Activated T-cell treated with anti-CD3 and anti-CD28 coated beads, Interleukin-2, amount 50 U/mL, for 72 hours (primary cell): ENCODE results near the gene UBN2. TPM values are rescaled to one million over a fixed set of nuclear protein-coding genes. Genes with fewer than 3 reads are reported as not detected.
"Not testable (repeated sequence)": the region's sequence is repeated elsewhere in the genome, so short reads cannot be mapped to it uniquely, and the experiment has no call there.

ENCODE experiments used
- ATAC-seq, 2 donors: fragments of 150-1000 bp; cut with Tn5 transposase; replicated peaks in 1 of 2; 2 replicates each; pipeline ENCODE4 v1.10.0; 2021; ENCODE audit warnings: moderate library complexity in 2 of 2, mild to moderate bottlenecking in 1 of 2
- DNase-seq, 2 donors: peaks; one replicate each; pipeline ENCODE4 v3.0.0; 2021 to 2022; ENCODE audit warnings: mixed read lengths in 1 of 2
- H3K27ac Mint-ChIP-seq: one replicate; pipeline ENCODE4 v1.8.0; 2022; ENCODE audit warnings: mild to moderate bottlenecking, moderate library complexity, mixed read lengths
- H3K27me3 Mint-ChIP-seq: one replicate; pipeline ENCODE4 v1.8.0; 2022; ENCODE audit warnings: low read depth, mixed read lengths
- H3K36me3 Mint-ChIP-seq, 2 donors: one replicate each; pipeline ENCODE4 v1.8.0; 2022; ENCODE audit warnings: mixed read lengths in 2 of 2, mild to moderate bottlenecking in 1 of 2; ENCODE audit not compliant: insufficient read depth in 2 of 2
- H3K4me1 Mint-ChIP-seq: one replicate; pipeline ENCODE4 v1.8.0; 2022; ENCODE audit warnings: low read depth, mixed read lengths
- H3K4me3 Mint-ChIP-seq, 2 donors: one replicate each; pipeline ENCODE4 v1.8.0; 2022; ENCODE audit warnings: mild to moderate bottlenecking in 2 of 2, mixed read lengths in 2 of 2, moderate library complexity in 2 of 2
- H3K9me3 Mint-ChIP-seq, 2 donors: one replicate each; pipeline ENCODE4 v1.8.0; 2022; ENCODE audit warnings: mixed read lengths in 2 of 2
- total RNA-seq, 2 donors: library from RNA; stranded (reverse); gene quantifications; one replicate each; pipeline ENCODE4 v1.2.3, GENCODE V29; 2022

Gene UBN2
- total RNA-seq, 2 donors from 2014 or later: 15.0 to 18.8 TPM

DNA sequence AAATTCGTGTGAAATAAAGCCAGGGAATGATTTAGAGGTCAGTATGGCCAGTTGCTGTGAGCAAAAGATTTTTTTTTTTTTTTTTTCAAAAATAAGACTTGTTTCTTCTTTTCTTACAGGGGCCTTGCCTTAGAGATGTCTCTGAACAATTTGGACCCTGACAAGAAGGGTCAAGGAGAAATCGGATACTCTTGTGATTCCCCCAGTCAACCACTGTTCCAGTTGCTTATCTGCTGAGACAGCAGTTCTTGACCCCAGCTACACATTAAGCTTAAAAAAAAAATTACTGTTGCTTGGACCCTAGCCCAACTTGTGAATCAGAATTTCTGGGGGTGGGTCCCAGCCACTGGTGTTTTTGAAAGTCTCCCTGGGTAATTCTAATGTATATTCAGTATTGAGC lies 98.1 kb downstream of the UBN2 start:
- Mint-ChIP-seq H3K9me3 (peaks cover 0 to 4% of the 10 kb centered on the region in 2 donors), H3K27me3 (no peaks in the 10 kb centered on the region), H3K27ac (no peak overlapping the region), H3K4me3 (no peak overlapping the region), H3K4me1 (peaks cover 16% of the 10 kb centered on the region), H3K36me3 (no peaks in the 10 kb centered on the region)
- DNase-seq (no peak), ATAC-seq (no peak)

- DNase-seq: no peak
- peaks cover 16% of the 10 kb centered on the region for H3K4me1 Mint-ChIP-seq
- peaks cover 0 to 4% of the 10 kb centered on the region in 2 donors for H3K9me3 Mint-ChIP-seq
These were observed 99.4 kb downstream of the UBN2 start for GRCh38 chr7:139330333-139331030.

DNA sequence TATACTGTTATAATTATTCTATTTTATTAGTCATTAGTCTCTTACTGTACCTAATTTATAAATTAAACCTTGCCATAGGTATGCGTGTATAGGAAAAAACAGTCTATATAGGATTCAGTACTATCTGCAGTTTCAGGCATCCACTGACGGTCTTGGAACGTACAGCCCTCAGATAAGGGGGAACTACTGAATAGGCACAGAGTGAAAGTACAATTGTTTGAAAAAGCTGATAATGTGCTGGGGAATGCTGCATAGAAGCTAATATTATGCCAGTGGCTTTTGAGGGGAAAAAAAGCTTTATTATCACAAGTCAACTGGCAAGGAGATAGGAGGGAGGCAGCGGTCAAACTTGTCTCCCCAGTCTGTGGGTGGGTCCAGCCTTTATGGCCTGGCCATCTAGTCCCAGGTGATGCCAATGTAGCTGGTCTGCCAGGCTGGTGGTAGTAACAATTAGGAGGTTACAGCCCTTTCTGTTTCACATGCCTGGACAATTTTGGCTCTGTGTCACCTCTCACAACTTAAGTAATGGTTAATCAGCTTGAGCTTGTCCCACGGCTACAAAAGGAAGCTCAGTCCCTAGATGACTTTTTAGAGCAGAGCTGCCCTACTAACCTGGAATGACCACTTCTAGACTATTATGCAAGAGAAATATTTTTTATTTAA lies 101.8 kb downstream of the UBN2 start:
- Mint-ChIP-seq H3K36me3 (no peaks in the 10 kb centered on the region), H3K4me3 (no peak overlapping the region), H3K27ac (no peak overlapping the region), H3K27me3 (no peaks in the 10 kb centered on the region), H3K4me1 (peaks cover 16% of the 10 kb centered on the region), H3K9me3 (peaks cover 0 to 4% of the 10 kb centered on the region in 2 donors)
- ATAC-seq (no peak), DNase-seq (no peak)

More at GRCh38 chr7:139330333-139331030, 99.4 kb downstream of the UBN2 start:
- peak; percentile 88 to 94 for ATAC-seq
- H3K36me3 Mint-ChIP-seq: no peaks in the 10 kb centered on the region
- H3K27ac Mint-ChIP-seq: peak overlapping the region; percentile 62
- peak overlapping the region in 1 of 2 donors; percentile 1 for H3K4me3 Mint-ChIP-seq
- no peaks in the 10 kb centered on the region for H3K27me3 Mint-ChIP-seq

- H3K9me3 Mint-ChIP-seq, H3K36me3 Mint-ChIP-seq, H3K27ac Mint-ChIP-seq, H3K4me3 Mint-ChIP-seq, H3K27me3 Mint-ChIP-seq, DNase-seq, ATAC-seq: not testable (repeated sequence)
- H3K4me1 Mint-ChIP-seq: peaks cover 16% of the 10 kb centered on the region
These were observed 102.4 kb downstream of the UBN2 start for GRCh38 chr7:139333443-139333842.

- Mint-ChIP-seq H3K36me3 (peaks cover 5 to 6% of the 10 kb centered on the region in 2 donors), H3K4me3 (no peak overlapping the region), H3K27me3 (no peaks in the 10 kb centered on the region), H3K27ac (no peak overlapping the region), H3K4me1 (peaks cover 16% of the 10 kb centered on the region), H3K9me3 (peaks cover 4 to 8% of the 10 kb centered on the region in 2 donors)
- DNase-seq (no peak), ATAC-seq (no peak)
These were observed 103.5 kb downstream of the UBN2 start for GRCh38 chr7:139334399-139335150.

DNA sequence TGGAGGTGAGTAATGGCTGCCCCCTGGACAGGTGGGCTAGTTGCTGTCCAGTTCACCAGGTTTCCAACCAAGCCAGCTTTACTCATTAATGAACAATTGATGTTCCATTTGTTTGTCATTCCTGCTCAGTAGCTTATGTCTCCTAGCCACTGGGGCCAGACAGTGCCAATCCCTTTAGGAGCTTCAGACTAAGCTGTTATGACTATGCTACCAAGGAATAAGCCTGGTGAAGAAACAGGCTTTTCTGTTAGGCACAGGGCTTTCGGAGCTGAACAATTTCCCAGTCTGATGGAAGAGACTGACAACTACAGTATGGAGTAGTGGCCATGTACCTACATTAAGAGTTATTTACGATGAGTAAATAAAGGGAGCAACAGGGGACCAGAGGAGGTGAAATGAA lies 108.0 kb downstream of the UBN2 start:
- no peak for DNase-seq
- Mint-ChIP-seq H3K4me3 (peak overlapping the region; percentile 92 to 94), H3K36me3 (peaks cover 11 to 13% of the 10 kb centered on the region in 2 donors), H3K9me3 (peaks cover 4 to 9% of the 10 kb centered on the region in 2 donors), H3K27me3 (no peaks in the 10 kb centered on the region), H3K27ac (peak overlapping the region; percentile 100), H3K4me1 (peaks cover 22% of the 10 kb centered on the region)
- ATAC-seq: no peak

DNA sequence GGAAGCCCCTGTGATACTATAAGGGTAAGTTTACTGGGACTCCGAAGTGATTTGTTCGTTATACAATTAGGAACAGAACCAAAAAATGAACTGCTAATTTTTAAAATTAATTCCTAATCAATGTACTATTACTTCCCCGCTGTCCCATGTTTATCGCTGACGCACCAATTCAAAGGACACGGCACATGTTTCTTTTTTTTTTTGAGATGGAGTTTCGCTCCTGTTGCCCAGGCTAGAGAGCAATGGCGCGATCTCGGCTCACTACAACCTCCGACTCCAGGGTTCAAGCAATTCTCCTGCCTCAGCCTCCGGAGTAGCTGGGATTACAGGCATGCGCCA lies 108.6 kb downstream of the UBN2 start:
- DNase-seq (no peak), ATAC-seq (no peak)

DNA sequence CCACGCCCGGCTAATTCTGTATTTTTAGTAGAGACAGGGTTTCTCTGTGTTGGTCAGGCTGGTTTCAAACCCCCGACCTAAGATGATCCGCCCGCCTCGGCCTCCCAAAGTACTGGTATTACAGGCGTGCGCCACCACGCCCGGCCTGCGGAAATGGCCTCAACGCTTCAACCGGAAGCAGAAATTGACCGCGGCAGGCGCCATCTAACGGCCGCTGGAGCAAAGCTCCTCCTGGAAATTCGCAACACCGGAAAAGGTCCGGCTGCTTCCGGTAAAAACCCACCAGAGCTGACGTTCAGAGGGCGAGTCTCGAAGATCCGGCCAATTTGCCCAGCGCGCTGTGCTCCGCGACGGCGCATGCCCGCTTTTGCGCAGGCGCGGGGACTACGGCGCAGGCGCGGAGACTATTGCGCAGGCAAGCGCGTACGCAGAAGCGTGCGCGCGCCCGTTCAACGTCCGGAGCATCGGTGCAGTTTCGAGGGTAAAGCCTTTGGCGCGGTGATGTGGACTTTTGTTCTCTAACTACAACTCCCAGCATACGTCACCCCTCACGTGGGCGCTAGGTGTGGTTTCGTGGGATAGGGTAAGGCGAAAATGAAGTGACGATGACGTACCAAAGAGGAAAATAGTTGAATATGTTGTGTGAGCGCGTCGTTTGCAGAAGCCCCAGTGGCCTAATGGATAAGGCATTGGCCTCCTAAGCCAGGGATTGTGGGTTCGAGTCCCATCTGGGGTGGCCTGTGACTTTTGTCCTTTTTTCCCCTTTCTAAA lies 109.2 kb downstream of the UBN2 start:
- ATAC-seq (peak; percentile 83 to 85), DNase-seq (peak; percentile 98)
- Mint-ChIP-seq H3K27ac (peak overlapping the region; percentile 100), H3K9me3 (peaks cover 4 to 9% of the 10 kb centered on the region in 2 donors), H3K36me3 (peaks cover 11 to 13% of the 10 kb centered on the region in 2 donors), H3K4me3 (peak overlapping the region; percentile 92 to 94), H3K4me1 (peaks cover 22% of the 10 kb centered on the region), H3K27me3 (no peaks in the 10 kb centered on the region)

More for the DNA sequence above, 108.6 kb downstream of the UBN2 start:
- Mint-ChIP-seq H3K27ac (peak overlapping the region; percentile 100), H3K9me3 (peaks cover 4 to 9% of the 10 kb centered on the region in 2 donors), H3K36me3 (peaks cover 11 to 13% of the 10 kb centered on the region in 2 donors), H3K27me3 (no peaks in the 10 kb centered on the region), H3K4me3 (peak overlapping the region; percentile 92 to 94), H3K4me1 (peaks cover 22% of the 10 kb centered on the region)

DNA sequence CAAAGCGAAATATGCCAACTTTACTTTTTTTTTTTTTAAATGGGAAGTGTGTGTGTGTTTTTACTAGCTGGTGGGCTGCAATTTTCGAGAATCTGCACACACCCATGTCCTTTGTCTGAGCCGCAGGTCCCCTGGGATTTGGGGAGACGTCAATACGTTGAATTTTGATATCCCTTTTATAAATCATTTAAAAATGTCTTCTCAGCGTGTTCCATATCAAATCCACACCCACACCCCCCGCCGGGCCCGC lies 109.7 kb downstream of the UBN2 start:
- no peaks in the 10 kb centered on the region for H3K27me3 Mint-ChIP-seq
- no peak for ATAC-seq
- H3K27ac Mint-ChIP-seq: peak overlapping the region; percentile 100
- peaks cover 4 to 9% of the 10 kb centered on the region in 2 donors for H3K9me3 Mint-ChIP-seq
- peaks cover 11 to 13% of the 10 kb centered on the region in 2 donors for H3K36me3 Mint-ChIP-seq
- peaks cover 22% of the 10 kb centered on the region for H3K4me1 Mint-ChIP-seq
- H3K4me3 Mint-ChIP-seq: peak overlapping the region; percentile 92 to 94
- DNase-seq: no peak

DNA sequence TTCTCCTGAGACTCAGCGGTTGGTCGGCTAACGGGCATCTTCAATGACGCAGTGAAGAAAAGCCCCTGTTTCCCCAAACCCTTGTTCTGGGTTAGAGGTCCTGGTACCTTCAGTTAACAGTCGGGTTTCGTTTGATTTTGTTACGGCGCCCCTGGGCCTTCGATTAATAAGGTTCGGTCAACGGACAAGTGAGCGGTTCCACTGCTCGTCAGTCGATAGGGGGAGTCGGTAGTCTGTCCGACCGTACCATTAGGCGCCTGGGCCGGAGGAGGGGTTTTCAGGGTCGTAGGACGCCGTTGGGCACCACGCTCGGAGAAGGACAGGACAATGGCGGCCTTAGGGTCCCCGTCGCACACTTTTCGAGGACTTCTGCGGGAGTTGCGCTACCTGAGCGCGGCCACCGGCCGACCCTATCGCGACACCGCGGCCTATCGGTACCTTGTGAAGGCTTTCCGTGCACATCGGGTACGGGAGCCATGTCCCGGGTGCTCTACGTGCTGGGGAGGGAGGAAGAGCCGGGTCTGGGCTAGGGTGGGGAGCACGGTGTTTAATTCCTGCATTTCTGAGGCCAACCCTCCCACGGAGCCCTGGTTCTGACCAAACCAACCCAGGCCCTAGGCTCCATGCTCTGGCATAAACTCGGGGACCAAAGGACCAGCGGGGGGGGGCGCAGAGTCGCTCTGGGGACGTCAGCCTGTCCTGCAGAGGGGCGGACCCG lies 110.2 kb downstream of the UBN2 start, which contains the start of gene FMC1:
Gene FMC1 (plus strand): TSS at position 280 of the 718 bp plus-strand sequence. CDS start 48 bp downstream, at position 328.
- peaks cover 4 to 9% of the 10 kb centered on the region in 2 donors for H3K9me3 Mint-ChIP-seq
- H3K36me3 Mint-ChIP-seq: peaks cover 13 to 15% of the 10 kb centered on the region in 2 donors
- H3K4me1 Mint-ChIP-seq: peaks cover 22% of the 10 kb centered on the region
- no peaks in the 10 kb centered on the region for H3K27me3 Mint-ChIP-seq
- peak within 1 kb of the TSS; percentile 92 to 94 for H3K4me3 Mint-ChIP-seq
- ATAC-seq: peak; percentile 58 to 69
- peak within 1 kb of the TSS; percentile 100 for H3K27ac Mint-ChIP-seq
- peak; percentile 86 to 87 for DNase-seq

DNA sequence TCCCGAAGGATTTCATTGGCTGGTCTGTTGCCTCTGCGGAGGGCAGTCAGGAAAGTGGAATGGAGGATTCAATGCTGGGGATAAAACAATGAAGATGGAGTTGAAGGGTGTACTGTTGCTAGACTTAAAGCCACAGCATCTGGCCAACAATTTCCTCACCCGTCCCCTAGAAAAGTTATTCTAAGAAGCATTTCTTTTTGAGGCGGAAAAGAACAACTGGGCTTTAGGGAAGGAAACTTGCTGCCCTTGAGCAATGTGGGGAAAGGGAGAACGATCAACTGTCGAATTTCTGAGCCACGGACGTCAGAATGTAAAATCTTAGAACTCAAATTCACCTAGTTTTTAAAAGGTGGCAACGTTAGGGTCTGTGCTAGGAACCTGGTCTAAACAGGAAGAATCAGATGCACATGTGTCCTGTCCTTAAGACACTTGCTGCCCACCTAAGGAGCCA lies 110.8 kb downstream of the UBN2 start:
- Mint-ChIP-seq H3K27ac (peak overlapping the region; percentile 100), H3K4me3 (peak overlapping the region; percentile 92 to 94), H3K27me3 (no peaks in the 10 kb centered on the region), H3K36me3 (peaks cover 14 to 17% of the 10 kb centered on the region in 2 donors), H3K9me3 (peaks cover 4 to 9% of the 10 kb centered on the region in 2 donors), H3K4me1 (peaks cover 25% of the 10 kb centered on the region)
- DNase-seq (no peak), ATAC-seq (no peak)

GRCh38 chr7:139345042-139345441 lies 114.0 kb downstream of the UBN2 start:
- Mint-ChIP-seq H3K9me3 (peaks cover 0 to 4% of the 10 kb centered on the region in 2 donors), H3K4me1 (peaks cover 28% of the 10 kb centered on the region), H3K27ac (no peak overlapping the region), H3K4me3 (no peak overlapping the region), H3K27me3 (no peaks in the 10 kb centered on the region), H3K36me3 (peaks cover 12 to 13% of the 10 kb centered on the region in 2 donors)
- ATAC-seq (no peak), DNase-seq (no peak)
